Astrocyte (in vitro differentiated cells and primary cell): ENCODE results near the gene CELSR3.

Experiments used
- EZH2 ChIP-seq: IDR thresholded peaks from 2 replicates; pipeline ENCODE4 v1.6.1; 2012; ENCODE audit warnings: mild to moderate bottlenecking, low read length, inconsistent platforms; ENCODE audit not compliant: insufficient read depth
- TF ChIP-seq, protein P1 (sequence below): IDR thresholded peaks from 2 replicates; pipeline ENCODE4 v1.5.1; 2011; ENCODE audit warnings: low read depth, mild to moderate bottlenecking, inconsistent platforms, low read length, moderate library complexity; ENCODE audit not compliant: insufficient read depth

DNA sequence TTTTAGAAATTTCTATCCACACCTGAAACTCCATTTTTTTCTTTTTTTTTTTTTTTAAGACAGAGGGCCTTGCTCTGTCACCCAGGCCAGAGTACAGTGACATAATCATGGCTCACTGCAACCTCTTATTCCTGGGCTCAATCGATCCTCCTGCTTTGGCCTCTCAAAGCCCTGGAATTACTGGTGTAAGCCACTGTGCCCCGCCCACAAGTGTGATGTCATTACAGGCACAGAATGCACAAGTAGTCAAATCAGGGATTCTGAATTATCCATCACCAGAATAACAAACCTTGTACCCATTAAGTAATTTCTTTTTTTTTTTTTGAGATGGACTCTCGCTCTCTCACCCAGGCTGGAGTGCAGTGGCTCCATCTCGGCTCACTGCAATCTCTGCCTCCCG, 55.2 kb downstream of the CELSR3 start:
- TF ChIP-seq, protein P1, sequence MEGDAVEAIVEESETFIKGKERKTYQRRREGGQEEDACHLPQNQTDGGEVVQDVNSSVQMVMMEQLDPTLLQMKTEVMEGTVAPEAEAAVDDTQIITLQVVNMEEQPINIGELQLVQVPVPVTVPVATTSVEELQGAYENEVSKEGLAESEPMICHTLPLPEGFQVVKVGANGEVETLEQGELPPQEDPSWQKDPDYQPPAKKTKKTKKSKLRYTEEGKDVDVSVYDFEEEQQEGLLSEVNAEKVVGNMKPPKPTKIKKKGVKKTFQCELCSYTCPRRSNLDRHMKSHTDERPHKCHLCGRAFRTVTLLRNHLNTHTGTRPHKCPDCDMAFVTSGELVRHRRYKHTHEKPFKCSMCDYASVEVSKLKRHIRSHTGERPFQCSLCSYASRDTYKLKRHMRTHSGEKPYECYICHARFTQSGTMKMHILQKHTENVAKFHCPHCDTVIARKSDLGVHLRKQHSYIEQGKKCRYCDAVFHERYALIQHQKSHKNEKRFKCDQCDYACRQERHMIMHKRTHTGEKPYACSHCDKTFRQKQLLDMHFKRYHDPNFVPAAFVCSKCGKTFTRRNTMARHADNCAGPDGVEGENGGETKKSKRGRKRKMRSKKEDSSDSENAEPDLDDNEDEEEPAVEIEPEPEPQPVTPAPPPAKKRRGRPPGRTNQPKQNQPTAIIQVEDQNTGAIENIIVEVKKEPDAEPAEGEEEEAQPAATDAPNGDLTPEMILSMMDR = no peak
- no peak for TF ChIP-seq EZH2
